GM19397 (cell line): Measurements from ENCODE around the gene DLG5.

Experiments used
- ATAC-seq: cut with Tn5 transposase; IDR thresholded peaks from one replicate; pipeline ENCODE4 v1.9.1; 2021; ENCODE audit warnings: mild to moderate bottlenecking, moderate library complexity; ENCODE audit not compliant: unreplicated experiment

Gene DLG5

DNA sequence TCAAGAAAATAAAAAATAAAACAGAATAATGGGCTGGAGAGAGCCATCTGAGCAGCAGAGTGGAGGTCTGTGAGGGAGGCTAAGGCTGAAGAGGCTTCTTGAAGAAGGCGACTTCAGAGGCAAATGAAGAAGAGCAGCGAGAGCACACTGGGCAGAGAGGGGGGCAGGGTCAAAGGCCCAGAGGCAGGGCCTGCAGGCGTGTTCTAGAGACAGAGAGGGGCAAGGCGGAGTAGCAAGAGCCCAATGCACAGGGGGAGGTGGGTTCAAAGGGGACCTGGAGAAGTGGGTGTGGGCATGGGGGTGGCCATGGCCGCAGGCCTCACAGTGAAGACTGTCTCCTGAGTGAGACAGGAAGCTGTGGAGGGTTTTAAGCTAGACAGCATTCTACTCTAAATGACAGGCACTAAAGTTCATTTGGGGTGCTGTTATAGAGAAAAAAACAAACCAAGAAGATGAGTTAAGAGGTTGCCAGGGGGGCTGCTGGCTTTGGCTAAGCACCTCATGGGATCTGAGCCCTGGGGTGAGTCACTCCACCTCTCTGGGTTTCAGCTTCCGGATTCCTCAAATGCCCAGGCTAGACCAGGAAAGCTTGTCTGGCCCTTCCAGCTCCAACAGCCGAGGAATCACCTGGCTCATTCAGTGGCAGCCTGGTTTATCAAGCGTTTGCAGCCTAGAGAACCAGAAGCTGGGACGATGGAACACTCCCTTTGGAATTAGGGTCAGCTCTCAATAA lies 81.7 kb downstream of the DLG5 start:
- ATAC-seq: no peak

- no peak for ATAC-seq
Observed at GRCh38 chr10:77844177-77844576, 82.4 kb downstream of the DLG5 start.

DNA sequence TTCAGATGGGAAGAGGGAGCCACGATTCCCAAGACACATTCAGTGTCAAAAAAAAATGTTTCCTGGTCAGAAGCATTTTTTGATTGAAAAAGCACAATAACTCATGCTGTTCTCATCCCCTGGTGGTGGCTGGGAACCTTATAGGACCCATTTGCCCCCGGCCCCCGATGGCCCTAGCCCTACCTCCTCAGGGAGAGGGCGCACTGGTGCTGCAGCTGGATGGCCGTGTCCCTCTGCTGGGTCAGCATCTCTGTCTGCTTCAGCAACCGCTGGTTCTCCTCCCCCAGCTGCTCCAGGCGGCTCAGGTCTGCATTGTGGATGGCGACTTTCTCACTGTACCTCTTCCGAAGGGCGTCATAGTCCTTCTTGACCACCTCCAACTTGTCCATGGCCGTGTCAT lies 83.3 kb downstream of the DLG5 start:
- ATAC-seq: no peak

- ATAC-seq: no peak
Observed at GRCh38 chr10:77842652-77843212, 83.8 kb downstream of the DLG5 start.

- ATAC-seq: no peak
Observed at GRCh38 chr10:77841711-77842375, 84.7 kb downstream of the DLG5 start.

DNA sequence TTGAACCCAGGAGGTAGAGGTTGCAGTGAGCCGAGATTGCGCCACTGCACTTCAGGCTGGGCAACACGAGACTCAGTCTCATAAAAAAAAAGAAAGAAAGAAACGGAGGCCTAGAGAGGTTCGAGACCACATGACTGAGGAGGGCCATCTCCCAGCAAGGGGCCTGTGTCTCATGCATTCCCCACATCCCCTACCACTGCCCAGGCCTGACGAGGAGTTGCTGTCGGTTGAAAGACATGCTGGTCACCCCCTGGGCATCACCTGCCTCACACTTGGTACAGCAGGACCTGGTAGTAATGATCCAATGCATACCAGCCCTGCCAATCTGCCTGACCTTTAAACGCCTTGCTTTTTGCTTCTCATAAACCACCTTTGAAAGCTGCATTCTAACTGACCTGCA lies 85.9 kb downstream of the DLG5 start:
- ATAC-seq: no peak

GRCh38 chr10:77837925-77838595 lies 88.5 kb downstream of the DLG5 start:
- ATAC-seq: no peak

- ATAC-seq: peak; percentile 76
Observed at GRCh38 chr10:77837248-77837924, 89.2 kb downstream of the DLG5 start.

- ATAC-seq: peak; percentile 61
Observed at GRCh38 chr10:77836299-77836820, 90.2 kb downstream of the DLG5 start.

DNA sequence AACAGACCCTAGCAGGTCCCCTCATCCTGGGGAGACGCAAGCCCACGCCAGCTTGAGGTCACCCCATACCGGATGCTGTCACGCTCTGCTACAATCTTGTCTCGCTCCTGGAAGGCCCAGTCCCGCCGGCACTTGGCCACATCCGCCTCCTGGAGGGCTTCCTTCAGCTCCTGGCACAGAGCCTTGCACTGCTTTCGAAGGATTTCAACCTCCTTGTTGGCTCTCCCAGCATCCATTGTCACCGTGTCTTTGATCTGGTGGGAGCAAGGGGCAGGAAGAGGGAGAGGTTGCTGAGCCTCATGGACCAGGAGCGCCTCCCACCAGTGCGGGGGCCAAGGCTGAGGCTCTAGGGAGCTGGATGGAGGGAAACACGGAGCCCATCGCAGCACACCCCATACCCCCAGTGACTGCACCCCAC lies 90.9 kb downstream of the DLG5 start:
- no peak for ATAC-seq

GRCh38 chr10:77834943-77835668 lies 91.4 kb downstream of the DLG5 start:
- no peak for ATAC-seq

GRCh38 chr10:77834540-77834939 lies 92.0 kb downstream of the DLG5 start:
- no peak for ATAC-seq

- ATAC-seq: no peak
Observed at GRCh38 chr10:77833792-77834191, 92.8 kb downstream of the DLG5 start.

- no peak for ATAC-seq
Observed at GRCh38 chr10:77833225-77833624, 93.3 kb downstream of the DLG5 start.

DNA sequence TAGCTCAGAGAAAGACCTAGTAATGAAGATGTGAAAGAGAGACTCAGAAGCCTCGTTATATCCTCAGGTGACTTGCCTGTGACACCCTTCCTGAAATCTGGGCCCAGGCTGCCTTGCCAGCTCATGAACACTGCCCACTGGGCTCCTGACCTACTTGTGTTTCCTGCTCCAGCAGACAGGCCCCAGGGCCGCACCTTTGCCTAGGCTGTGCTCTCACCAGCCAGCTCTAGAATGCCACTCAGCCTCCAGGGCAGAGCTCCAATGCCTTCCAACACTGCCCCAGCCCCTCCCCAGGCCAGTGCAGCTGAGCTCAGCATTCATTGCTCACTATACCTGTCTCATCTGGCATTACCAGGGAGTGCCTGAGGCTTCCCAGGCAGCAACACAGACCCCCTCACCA lies 94.3 kb downstream of the DLG5 start:
- no peak for ATAC-seq

GRCh38 chr10:77829356-77829755 lies 97.2 kb downstream of the DLG5 start:
- no peak for ATAC-seq

GRCh38 chr10:77828377-77828776 lies 98.2 kb downstream of the DLG5 start:
- no peak for ATAC-seq

DNA sequence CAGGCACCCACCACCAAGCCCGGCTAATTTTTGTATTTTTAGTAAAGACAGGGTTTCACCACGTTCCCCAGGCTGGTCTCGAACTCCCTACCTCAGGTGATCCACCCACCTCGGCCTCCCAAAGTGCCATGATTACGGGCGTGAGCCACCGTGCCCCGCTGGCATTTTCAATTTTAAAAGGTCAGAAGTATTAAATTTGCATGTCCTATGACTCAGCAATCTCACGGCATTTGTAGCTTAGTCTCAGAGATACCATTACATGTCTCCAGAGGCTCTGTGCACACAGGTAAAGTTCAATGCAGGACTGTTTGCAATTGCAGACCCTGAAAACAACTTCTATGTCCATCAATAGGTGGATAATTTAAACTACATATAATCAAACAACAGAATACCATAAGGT lies 99.2 kb downstream of the DLG5 start:
- ATAC-seq: no peak

DNA sequence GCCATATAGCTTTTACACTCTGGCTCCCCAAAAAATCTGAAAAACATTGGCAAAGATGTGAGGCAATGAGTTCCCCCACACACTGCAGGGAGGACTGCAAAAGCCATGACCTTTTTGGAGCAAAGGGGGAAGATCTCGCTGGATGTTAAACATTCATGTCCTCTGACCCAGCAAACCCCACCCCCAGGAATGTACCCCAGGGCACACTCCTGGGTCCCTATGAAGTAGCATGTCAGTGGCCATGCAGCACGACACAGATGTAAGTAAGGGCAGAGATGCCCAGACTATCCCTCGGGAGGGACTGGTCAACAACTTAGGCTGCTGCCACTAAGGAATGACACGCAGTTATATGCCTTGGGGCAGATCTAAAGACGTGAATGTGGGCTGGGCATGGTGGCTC lies 100.6 kb downstream of the DLG5 start:
- ATAC-seq: no peak

GRCh38 chr10:77824908-77825307 lies 101.6 kb downstream of the DLG5 start:
- no peak for ATAC-seq
